HL-60 (cell line): Measurements from ENCODE around the gene CACNA1E.

ENCODE experiments used
- CTCF ChIP-seq: IDR thresholded peaks from one replicate; pipeline ENCODE4 v1.5.1; 2011; ENCODE audit warnings: low read length, control low read depth, inconsistent platforms; ENCODE audit not compliant: insufficient read depth
- POLR2AphosphoS5 ChIP-seq: IDR thresholded peaks from 2 replicates; pipeline ENCODE4 v1.6.1; 2012; ENCODE audit warnings: low read depth
- TF ChIP-seq, protein P1 (sequence below): IDR thresholded peaks from 2 replicates; pipeline ENCODE4 v1.6.1; 2012; ENCODE audit warnings: low read depth; ENCODE audit not compliant: insufficient replicate concordance

GRCh38 chr1:181541947-181542346 is 58.6 kb downstream of the CACNA1E start:
- TF ChIP-seq CTCF (no peak), POLR2AphosphoS5 (no peak)
- TF ChIP-seq, protein P1, sequence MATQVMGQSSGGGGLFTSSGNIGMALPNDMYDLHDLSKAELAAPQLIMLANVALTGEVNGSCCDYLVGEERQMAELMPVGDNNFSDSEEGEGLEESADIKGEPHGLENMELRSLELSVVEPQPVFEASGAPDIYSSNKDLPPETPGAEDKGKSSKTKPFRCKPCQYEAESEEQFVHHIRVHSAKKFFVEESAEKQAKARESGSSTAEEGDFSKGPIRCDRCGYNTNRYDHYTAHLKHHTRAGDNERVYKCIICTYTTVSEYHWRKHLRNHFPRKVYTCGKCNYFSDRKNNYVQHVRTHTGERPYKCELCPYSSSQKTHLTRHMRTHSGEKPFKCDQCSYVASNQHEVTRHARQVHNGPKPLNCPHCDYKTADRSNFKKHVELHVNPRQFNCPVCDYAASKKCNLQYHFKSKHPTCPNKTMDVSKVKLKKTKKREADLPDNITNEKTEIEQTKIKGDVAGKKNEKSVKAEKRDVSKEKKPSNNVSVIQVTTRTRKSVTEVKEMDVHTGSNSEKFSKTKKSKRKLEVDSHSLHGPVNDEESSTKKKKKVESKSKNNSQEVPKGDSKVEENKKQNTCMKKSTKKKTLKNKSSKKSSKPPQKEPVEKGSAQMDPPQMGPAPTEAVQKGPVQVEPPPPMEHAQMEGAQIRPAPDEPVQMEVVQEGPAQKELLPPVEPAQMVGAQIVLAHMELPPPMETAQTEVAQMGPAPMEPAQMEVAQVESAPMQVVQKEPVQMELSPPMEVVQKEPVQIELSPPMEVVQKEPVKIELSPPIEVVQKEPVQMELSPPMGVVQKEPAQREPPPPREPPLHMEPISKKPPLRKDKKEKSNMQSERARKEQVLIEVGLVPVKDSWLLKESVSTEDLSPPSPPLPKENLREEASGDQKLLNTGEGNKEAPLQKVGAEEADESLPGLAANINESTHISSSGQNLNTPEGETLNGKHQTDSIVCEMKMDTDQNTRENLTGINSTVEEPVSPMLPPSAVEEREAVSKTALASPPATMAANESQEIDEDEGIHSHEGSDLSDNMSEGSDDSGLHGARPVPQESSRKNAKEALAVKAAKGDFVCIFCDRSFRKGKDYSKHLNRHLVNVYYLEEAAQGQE = no peak
